NCI-H526 (cell line): ENCODE results near the gene SORCS2.

Experiments used
- DNase-seq, 2 experiments: peaks; one replicate each; lab custom pipeline; 2025; lab: John Stamatoyannopoulos, UW

Gene SORCS2

GRCh38 chr4:7733201-7733600 lies 540.9 kb downstream of the SORCS2 start:
- no peak for DNase-seq

GRCh38 chr4:7733801-7734650 lies 541.7 kb downstream of the SORCS2 start:
- DNase-seq = peak in 1 of 2 experiments; percentile 37

- no peak for DNase-seq
These were observed 542.4 kb downstream of the SORCS2 start for GRCh38 chr4:7734651-7735260.

GRCh38 chr4:7735395-7735794 lies 543.1 kb downstream of the SORCS2 start:
- no peak for DNase-seq

- no peak for DNase-seq
These were observed 543.6 kb downstream of the SORCS2 start for GRCh38 chr4:7735961-7736360.

GRCh38 chr4:7736436-7737267 lies 544.3 kb downstream of the SORCS2 start:
- DNase-seq = no peak

GRCh38 chr4:7737268-7737645 lies 544.9 kb downstream of the SORCS2 start:
- DNase-seq = no peak

GRCh38 chr4:7737752-7738457 lies 545.6 kb downstream of the SORCS2 start:
- DNase-seq = no peak

- no peak for DNase-seq
These were observed 546.2 kb downstream of the SORCS2 start for GRCh38 chr4:7738458-7739076.

- no peak for DNase-seq
These were observed 547.0 kb downstream of the SORCS2 start for GRCh38 chr4:7739077-7739917.

- DNase-seq = no peak
These were observed 547.9 kb downstream of the SORCS2 start for GRCh38 chr4:7739918-7740865.

GRCh38 chr4:7740866-7741525 lies 548.7 kb downstream of the SORCS2 start:
- no peak for DNase-seq

- DNase-seq = no peak
These were observed 549.8 kb downstream of the SORCS2 start for GRCh38 chr4:7741946-7742806.

- no peak for DNase-seq
These were observed 550.5 kb downstream of the SORCS2 start for GRCh38 chr4:7742807-7743280.

- DNase-seq = no peak
These were observed 551.9 kb downstream of the SORCS2 start for GRCh38 chr4:7744142-7744804.

GRCh38 chr4:7745301-7745885 lies 553.1 kb downstream of the SORCS2 start:
- no peak for DNase-seq
